Fibroblast of lung (primary cell): ENCODE measurements around the gene WDR37. TPM values are rescaled to one million over a fixed set of nuclear protein-coding genes. Genes with fewer than 3 reads are reported as not detected.

Experiments
- DNase-seq, 2 donors: peaks; one replicate each; pipeline versions ENCODE4 v3.0.0 to v3.0.0-alpha.2; 2010; ENCODE audit warnings: low read depth in 2 of 2
- H2AFZ ChIP-seq: 2 replicates; pipeline ENCODE4 v1.5.1; 2012; ENCODE audit warnings: low read length, control low read depth, inconsistent platforms
- H3K27ac ChIP-seq: 2 replicates; pipeline ENCODE4 v1.5.1; 2011; ENCODE audit warnings: low read length, control low read depth; ENCODE audit not compliant: insufficient read depth
- H3K27me3 ChIP-seq: 2 replicates; pipeline ENCODE4 v1.5.1; 2011; ENCODE audit warnings: mild to moderate bottlenecking, low read length; ENCODE audit not compliant: control insufficient read depth, insufficient read depth
- H3K36me3 ChIP-seq: 2 replicates; pipeline ENCODE4 v1.5.1; 2011; ENCODE audit warnings: low read length; ENCODE audit not compliant: control insufficient read depth, insufficient read depth
- H3K4me1 ChIP-seq: 2 replicates; pipeline ENCODE4 v1.5.1; 2011; ENCODE audit warnings: low read length; ENCODE audit not compliant: control insufficient read depth, insufficient read depth; ENCODE audit errors: extremely low read depth
- H3K4me2 ChIP-seq: 2 replicates; pipeline ENCODE4 v1.5.1; 2011; ENCODE audit warnings: low read length, control low read depth; ENCODE audit not compliant: insufficient read depth; ENCODE audit errors: extremely low read depth
- H3K4me3 ChIP-seq, 4 experiments: fragments of 200-600 bp in 1 of 4; sonication (generic) in 1 of 4; replicated peaks in 1 of 4; 2 replicates each; pipeline ENCODE4 v1.5.1; 2011 to 2016; ENCODE audit warnings: low read length in 4 of 4, low read depth in 3 of 4, mild to moderate bottlenecking in 3 of 4, control low read depth in 2 of 4, inconsistent platforms in 1 of 4, mixed read lengths in 1 of 4; ENCODE audit not compliant: insufficient read depth in 1 of 4; ENCODE audit errors: control extremely low read depth in 1 of 4
- H3K79me2 ChIP-seq: 2 replicates; pipeline ENCODE4 v1.5.1; 2012; ENCODE audit warnings: mild to moderate bottlenecking, low read length, inconsistent platforms; ENCODE audit not compliant: control insufficient read depth, insufficient read depth
- H3K9ac ChIP-seq: 2 replicates; pipeline ENCODE4 v1.5.1; 2011; ENCODE audit warnings: mild to moderate bottlenecking, low read length, control low read depth; ENCODE audit not compliant: insufficient read depth
- H3K9me3 ChIP-seq: 2 replicates; pipeline ENCODE4 v1.5.1; 2012; ENCODE audit warnings: low read depth, low read length; ENCODE audit not compliant: control insufficient read depth, insufficient read depth
- H4K20me1 ChIP-seq: 2 replicates; pipeline ENCODE4 v1.5.1; 2011; ENCODE audit warnings: low read length; ENCODE audit not compliant: control insufficient read depth, insufficient read depth; ENCODE audit errors: extremely low read depth
- EZH2 ChIP-seq: IDR thresholded peaks from 2 replicates; pipeline ENCODE4 v1.5.1; 2012; ENCODE audit warnings: low read length, control low read depth, mild to moderate bottlenecking; ENCODE audit errors: missing control alignments
- polyA plus RNA-seq, 2 donors: library from polyadenylated mRNA; depleted of rRNA in 1 of 2; stranded (reverse) in 1 of 2; unstranded in 1 of 2; fragments of >200 nt; gene quantifications; 2 replicates each; pipeline ENCODE4 v1.2.1, GENCODE V29; 2011 to 2012; ENCODE audit warnings: missing spikeins in 1 of 2
- total RNA-seq: library from RNA; depleted of rRNA; stranded (reverse); fragments of >200 nt; gene quantifications from 2 replicates; pipeline ENCODE4 v1.2.1, GENCODE V29; 2014
- TF ChIP-seq, protein P1 (sequence below), 2 donors: IDR thresholded peaks in 1 of 2; conservative IDR thresholded peaks in 1 of 2; 1 replicate in 1 of 2; 2 replicates in 1 of 2; pipeline ENCODE4 v1.5.1; 2011 to 2012; ENCODE audit warnings: low read length in 2 of 2, control low read depth in 1 of 2, inconsistent platforms in 1 of 2, low read depth in 1 of 2, mild to moderate bottlenecking in 1 of 2

WDR37 gene
- total and polyA plus RNA-seq, 2 donors (not counting 1 experiment from before 2014, with no cell fraction given) = 13.0 to 15.8 TPM

DNA sequence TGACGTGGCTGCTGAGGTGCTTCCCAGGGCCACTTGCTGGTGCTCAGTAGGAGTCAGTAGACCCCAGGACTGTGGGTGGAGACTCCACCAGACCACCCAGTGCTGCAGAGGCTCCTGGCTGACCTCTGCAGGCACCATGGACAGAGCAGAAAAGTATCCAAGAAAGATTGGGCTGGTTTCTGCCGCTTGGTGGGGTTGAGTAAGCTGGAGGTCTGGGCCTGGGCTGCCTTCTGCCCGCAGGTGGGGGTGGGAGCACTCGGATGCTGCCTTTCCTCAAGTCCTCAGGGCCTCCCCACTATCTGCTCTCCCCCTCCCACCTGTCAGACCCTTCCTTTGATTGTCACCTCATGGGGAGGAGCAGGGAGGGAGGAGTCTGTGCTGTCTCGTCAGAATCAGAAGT lies 91.6 kb downstream of the WDR37 start:
- Histone ChIP-seq H3K79me2 (no peaks in the 10 kb centered on the region), H3K27ac (no peak overlapping the region), H3K9ac (no peak overlapping the region), H4K20me1 (no peaks in the 10 kb centered on the region), H2AFZ (no peak overlapping the region), H3K4me1 (no peaks in the 10 kb centered on the region), H3K36me3 (no peaks in the 10 kb centered on the region), H3K4me2 (no peak overlapping the region), H3K9me3 (no peaks in the 10 kb centered on the region), H3K4me3 (no peak overlapping the region), H3K27me3 (no peaks in the 10 kb centered on the region)
- TF ChIP-seq, protein P1, sequence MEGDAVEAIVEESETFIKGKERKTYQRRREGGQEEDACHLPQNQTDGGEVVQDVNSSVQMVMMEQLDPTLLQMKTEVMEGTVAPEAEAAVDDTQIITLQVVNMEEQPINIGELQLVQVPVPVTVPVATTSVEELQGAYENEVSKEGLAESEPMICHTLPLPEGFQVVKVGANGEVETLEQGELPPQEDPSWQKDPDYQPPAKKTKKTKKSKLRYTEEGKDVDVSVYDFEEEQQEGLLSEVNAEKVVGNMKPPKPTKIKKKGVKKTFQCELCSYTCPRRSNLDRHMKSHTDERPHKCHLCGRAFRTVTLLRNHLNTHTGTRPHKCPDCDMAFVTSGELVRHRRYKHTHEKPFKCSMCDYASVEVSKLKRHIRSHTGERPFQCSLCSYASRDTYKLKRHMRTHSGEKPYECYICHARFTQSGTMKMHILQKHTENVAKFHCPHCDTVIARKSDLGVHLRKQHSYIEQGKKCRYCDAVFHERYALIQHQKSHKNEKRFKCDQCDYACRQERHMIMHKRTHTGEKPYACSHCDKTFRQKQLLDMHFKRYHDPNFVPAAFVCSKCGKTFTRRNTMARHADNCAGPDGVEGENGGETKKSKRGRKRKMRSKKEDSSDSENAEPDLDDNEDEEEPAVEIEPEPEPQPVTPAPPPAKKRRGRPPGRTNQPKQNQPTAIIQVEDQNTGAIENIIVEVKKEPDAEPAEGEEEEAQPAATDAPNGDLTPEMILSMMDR (conservative IDR thresholded peaks at IDR 0.05 in 1 of 2, IDR thresholded peaks at IDR 0.05 in 1 of 2; ENCODE audit: low read depth in 1 of 2, low read length in 2 of 2) = no peak
- TF ChIP-seq EZH2 = no peak
- DNase-seq = no peak

DNA sequence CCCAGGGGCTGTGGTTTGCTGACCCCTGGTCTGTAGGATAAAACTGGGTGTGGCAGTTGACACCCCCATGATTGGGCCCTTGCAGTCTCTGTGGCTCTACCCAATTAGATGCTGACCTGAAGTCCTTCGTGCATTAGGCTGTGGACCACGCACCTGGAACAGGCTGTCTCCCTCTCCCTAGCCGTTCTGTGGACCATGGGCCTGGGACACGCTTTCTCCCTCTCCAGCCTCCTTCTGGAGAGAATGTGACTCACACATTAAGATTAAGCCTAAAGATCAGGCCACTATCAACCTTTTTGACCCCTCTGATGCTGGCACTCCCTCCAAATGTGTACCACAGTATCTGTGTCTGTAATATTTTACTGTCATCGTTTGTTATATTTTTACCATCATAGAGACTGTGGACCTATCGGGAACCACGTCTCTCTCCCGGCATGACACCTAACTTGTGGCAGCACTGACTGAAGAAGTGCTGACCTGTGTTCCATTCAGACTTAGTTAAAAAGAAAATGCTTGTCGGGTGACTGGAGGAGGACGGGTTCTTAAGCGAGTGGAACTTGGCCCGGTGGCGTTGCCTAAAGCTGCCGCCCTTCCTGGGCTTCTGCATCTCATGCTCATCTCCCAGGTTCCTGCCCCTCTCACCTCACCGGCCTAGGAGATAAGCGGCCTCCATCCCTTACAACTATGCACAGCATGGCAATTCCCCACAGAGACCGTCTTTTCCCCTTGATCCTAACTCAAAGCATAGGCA lies 92.8 kb downstream of the WDR37 start:
- no peaks in the 10 kb centered on the region for H3K79me2 ChIP-seq
- no peaks in the 10 kb centered on the region for H3K9me3 ChIP-seq
- no peak overlapping the region for H2AFZ ChIP-seq
- H3K36me3 ChIP-seq = no peaks in the 10 kb centered on the region
- no peaks in the 10 kb centered on the region for H3K4me1 ChIP-seq
- H3K4me3 ChIP-seq = no peak overlapping the region
- no peak overlapping the region for H3K27ac ChIP-seq
- TF ChIP-seq, protein P1 (conservative IDR thresholded peaks at IDR 0.05 in 1 of 2, IDR thresholded peaks at IDR 0.05 in 1 of 2; ENCODE audit: low read depth in 1 of 2, low read length in 2 of 2) = no peak
- TF ChIP-seq EZH2 = no peak
- no peaks in the 10 kb centered on the region for H3K27me3 ChIP-seq
- no peaks in the 10 kb centered on the region for H4K20me1 ChIP-seq
- no peak for DNase-seq
- H3K4me2 ChIP-seq = no peak overlapping the region
- no peak overlapping the region for H3K9ac ChIP-seq

DNA sequence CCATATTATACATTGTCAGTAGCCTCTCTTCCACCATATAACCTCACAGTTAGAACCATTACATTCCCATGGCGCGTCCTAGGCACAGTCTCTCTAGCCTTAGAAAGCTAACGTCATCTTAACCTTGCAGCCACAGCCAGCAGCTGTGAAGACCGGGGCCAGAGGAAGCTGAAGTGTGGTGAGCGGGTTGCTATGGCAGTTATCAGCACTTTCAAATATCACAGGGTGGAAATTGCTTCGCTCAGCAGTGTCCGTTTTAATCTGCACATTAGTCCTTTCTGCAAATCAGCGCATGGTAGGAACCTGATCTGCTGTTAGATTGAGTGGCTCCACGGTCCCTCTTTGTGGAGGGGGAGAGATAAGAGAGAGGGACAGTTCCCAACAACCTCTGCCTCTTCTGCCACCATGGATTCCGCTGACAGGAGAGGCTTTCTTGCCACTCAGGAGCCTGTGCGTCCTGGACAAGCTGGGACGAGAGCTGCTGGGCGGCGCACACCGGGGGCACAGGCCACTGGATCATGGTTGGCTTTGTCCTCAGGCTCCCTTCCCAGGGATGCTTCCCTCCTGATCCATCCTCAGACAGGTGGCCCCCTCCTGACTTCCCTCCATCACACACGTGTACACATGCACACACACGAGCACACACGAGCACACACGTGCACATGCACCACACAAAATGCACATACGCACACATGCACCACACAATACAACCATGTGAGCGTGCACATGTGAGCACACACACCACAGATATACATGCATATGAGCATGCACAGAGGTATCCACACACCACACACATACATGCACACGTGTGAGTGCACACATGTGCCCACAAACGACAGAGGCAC lies 93.8 kb downstream of the WDR37 start:
- no peak overlapping the region for H3K9ac ChIP-seq
- H3K27me3 ChIP-seq = no peaks in the 10 kb centered on the region
- no peaks in the 10 kb centered on the region for H3K4me1 ChIP-seq
- no peaks in the 10 kb centered on the region for H3K36me3 ChIP-seq
- no peak for DNase-seq
- H3K79me2 ChIP-seq = no peaks in the 10 kb centered on the region
- no peak overlapping the region for H3K4me2 ChIP-seq
- no peaks in the 10 kb centered on the region for H3K9me3 ChIP-seq
- TF ChIP-seq, protein P1 (conservative IDR thresholded peaks at IDR 0.05 in 1 of 2, IDR thresholded peaks at IDR 0.05 in 1 of 2; ENCODE audit: low read depth in 1 of 2, low read length in 2 of 2) = no peak
- TF ChIP-seq EZH2 = no peak
- H3K4me3 ChIP-seq = no peak overlapping the region
- H2AFZ ChIP-seq = no peak overlapping the region
- H4K20me1 ChIP-seq = no peaks in the 10 kb centered on the region
- no peak overlapping the region for H3K27ac ChIP-seq
